K562 (cell line): ENCODE results near the gene USP15. TPM values are rescaled to one million over a fixed set of nuclear protein-coding genes. Genes with fewer than 3 reads are reported as not detected.

Source experiments
- PTRF ChIP-seq: fragments of 450-650 bp; IDR thresholded peaks from 2 replicates; pipeline ENCODE4 v1.6.1; 2016; ENCODE audit warnings: mild to moderate bottlenecking, missing genetic modification characterization, missing compliant biosample characterization
- TFAM ChIP-seq: fragments of 250-450 bp; sonication (Bioruptor Pico); conservative IDR thresholded peaks from 2 replicates; pipeline ENCODE4 v1.5.0; 2021; ENCODE audit warnings: mild to moderate bottlenecking, moderate library complexity
- ZNF778 ChIP-seq: fragments of 450-650 bp; formaldehyde crosslinking; IDR thresholded peaks from 2 replicates; pipeline ENCODE4 v1.4.0; 2020; ENCODE audit warnings: mild to moderate bottlenecking, moderate library complexity
- polyA plus RNA-seq, 8 experiments: library from polyadenylated mRNA; depleted of rRNA in 4 of 8; stranded (reverse) in 5 of 8; unstranded in 3 of 8; fragments of >200 nt; fragmentation: Nextera tagmentation in 2 of 8; fragmentation: Illumina TruSeq in 1 of 8; extraction: Ambion mirVana in 2 of 8; extraction: Trizol in 1 of 8; gene quantifications; 2 replicates each; pipeline versions ENCODE4 v1.2.1 to v1.2.3, GENCODE V29; 2011 to 2014; ENCODE audit warnings: inconsistent platforms in 1 of 8, missing spikeins in 1 of 8
- total RNA-seq, 7 experiments: library from RNA; depleted of rRNA in 6 of 7; stranded (reverse); fragments of >200 nt in 6 of 7; fragmentation: Illumina TruSeq in 2 of 7; extraction: Trizol in 2 of 7; gene quantifications; 2 replicates each; pipeline versions ENCODE4 v1.2.1 to v1.2.3, GENCODE V29; 2011 to 2021; ENCODE audit warnings: low replicate concordance in 1 of 7
- TF ChIP-seq, protein P1 (sequence below), 2 experiments: fragments of 450-650 bp in 1 of 2; sonication (generic) in 1 of 2; formaldehyde crosslinking in 1 of 2; IDR thresholded peaks; 2 replicates each; pipeline versions ENCODE4 v1.7.1 to v1.9.0; 2016 to 2022; ENCODE audit warnings: inconsistent platforms in 1 of 2, mild to moderate bottlenecking in 1 of 2, missing genetic modification reagents in 1 of 2
- TF ChIP-seq, protein P2 (sequence below): sonication (generic); formaldehyde crosslinking; IDR thresholded peaks from 2 replicates; pipeline ENCODE4 v1.8.0; 2023; ENCODE audit warnings: mild to moderate bottlenecking, missing genetic modification reagents

USP15 gene
- total and polyA plus RNA-seq, 9 of the 15 experiments (the other 6 are each of a cell fraction or from before 2014, with no cell fraction given), result 140 to 272 (median 182) TPM

DNA sequence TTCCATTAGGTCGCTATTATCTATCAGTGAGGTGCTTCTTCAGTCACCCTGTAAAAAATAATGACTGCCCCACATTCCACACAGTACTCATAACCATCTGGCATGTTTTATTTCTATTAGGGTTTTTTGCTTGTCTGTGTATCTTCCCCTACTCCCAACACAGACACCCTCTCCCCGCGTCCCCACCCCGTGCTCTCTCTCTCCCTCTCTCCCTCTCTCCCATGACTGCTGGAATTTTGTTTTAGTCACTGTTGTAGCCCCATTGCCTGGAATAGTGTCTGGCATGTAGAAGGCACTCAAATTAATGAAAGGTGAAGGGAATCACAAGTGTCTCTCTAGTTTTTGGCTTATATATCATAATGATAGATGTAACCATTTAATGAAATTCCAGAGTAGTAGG, 103.3 kb downstream of the USP15 start (continued):
- TF ChIP-seq, protein P1, sequence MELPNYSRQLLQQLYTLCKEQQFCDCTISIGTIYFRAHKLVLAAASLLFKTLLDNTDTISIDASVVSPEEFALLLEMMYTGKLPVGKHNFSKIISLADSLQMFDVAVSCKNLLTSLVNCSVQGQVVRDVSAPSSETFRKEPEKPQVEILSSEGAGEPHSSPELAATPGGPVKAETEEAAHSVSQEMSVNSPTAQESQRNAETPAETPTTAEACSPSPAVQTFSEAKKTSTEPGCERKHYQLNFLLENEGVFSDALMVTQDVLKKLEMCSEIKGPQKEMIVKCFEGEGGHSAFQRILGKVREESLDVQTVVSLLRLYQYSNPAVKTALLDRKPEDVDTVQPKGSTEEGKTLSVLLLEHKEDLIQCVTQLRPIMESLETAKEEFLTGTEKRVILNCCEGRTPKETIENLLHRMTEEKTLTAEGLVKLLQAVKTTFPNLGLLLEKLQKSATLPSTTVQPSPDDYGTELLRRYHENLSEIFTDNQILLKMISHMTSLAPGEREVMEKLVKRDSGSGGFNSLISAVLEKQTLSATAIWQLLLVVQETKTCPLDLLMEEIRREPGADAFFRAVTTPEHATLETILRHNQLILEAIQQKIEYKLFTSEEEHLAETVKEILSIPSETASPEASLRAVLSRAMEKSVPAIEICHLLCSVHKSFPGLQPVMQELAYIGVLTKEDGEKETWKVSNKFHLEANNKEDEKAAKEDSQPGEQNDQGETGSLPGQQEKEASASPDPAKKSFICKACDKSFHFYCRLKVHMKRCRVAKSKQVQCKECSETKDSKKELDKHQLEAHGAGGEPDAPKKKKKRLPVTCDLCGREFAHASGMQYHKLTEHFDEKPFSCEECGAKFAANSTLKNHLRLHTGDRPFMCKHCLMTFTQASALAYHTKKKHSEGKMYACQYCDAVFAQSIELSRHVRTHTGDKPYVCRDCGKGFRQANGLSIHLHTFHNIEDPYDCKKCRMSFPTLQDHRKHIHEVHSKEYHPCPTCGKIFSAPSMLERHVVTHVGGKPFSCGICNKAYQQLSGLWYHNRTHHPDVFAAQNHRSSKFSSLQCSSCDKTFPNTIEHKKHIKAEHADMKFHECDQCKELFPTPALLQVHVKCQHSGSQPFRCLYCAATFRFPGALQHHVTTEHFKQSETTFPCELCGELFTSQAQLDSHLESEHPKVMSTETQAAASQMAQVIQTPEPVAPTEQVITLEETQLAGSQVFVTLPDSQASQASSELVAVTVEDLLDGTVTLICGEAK (IDR thresholded peaks at IDR 0.05), result no peak
- TF ChIP-seq, protein P1 (CRISPR knock-in tag; IDR thresholded peaks at IDR 0.05), result no peak
- TF ChIP-seq ZNF778 (no peak), TFAM (CRISPR knock-in tag) (no peak), PTRF (tag) (no peak)
- TF ChIP-seq, protein P2, sequence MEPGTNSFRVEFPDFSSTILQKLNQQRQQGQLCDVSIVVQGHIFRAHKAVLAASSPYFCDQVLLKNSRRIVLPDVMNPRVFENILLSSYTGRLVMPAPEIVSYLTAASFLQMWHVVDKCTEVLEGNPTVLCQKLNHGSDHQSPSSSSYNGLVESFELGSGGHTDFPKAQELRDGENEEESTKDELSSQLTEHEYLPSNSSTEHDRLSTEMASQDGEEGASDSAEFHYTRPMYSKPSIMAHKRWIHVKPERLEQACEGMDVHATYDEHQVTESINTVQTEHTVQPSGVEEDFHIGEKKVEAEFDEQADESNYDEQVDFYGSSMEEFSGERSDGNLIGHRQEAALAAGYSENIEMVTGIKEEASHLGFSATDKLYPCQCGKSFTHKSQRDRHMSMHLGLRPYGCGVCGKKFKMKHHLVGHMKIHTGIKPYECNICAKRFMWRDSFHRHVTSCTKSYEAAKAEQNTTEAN (CRISPR knock-in tag), result no peak
